Hematopoietic multipotent progenitor cell treated with erythropoietin and hydrocortisone succinate and interleukin-3 and kit ligand, for 4 days (in vitro differentiated cells): ENCODE measurements around the gene RABL6.
A peak's percentile ranks its signal among the peaks of the same experiment; 100 is the strongest.
"Not testable (repeated sequence)": the region's sequence is repeated elsewhere in the genome, so short reads cannot be mapped to it uniquely, and the experiment has no call there.

Experiments used
- DNase-seq: peaks from one replicate; pipeline ENCODE4 v3.0.0-alpha.2; 2015

The RABL6 gene

GRCh38 chr9:136807281-136808074 is at the start of gene RABL6:
Gene RABL6 (plus strand): TSS chr9:136807948. CDS start chr9:136808197, 249 bp downstream.
- DNase-seq = peak; percentile 90

GRCh38 chr9:136759001-136759400 is 48.7 kb upstream of the RABL6 start:
- no peak for DNase-seq

GRCh38 chr9:136759436-136760325 is 48.1 kb upstream of the RABL6 start:
- DNase-seq = no peak

GRCh38 chr9:136760424-136760823 is 47.3 kb upstream of the RABL6 start:
- DNase-seq = no peak

GRCh38 chr9:136760834-136761544 is 46.8 kb upstream of the RABL6 start:
- DNase-seq = peak; percentile 87

- no peak for DNase-seq
Measured at GRCh38 chr9:136761545-136761981, 46.2 kb upstream of the RABL6 start.

- DNase-seq = no peak
Measured at GRCh38 chr9:136762221-136762691, 45.5 kb upstream of the RABL6 start.

GRCh38 chr9:136762915-136763648 is 44.7 kb upstream of the RABL6 start:
- DNase-seq = peak; percentile 88

GRCh38 chr9:136763649-136764035 is 44.1 kb upstream of the RABL6 start:
- DNase-seq = no peak

- no peak for DNase-seq
Measured at GRCh38 chr9:136764301-136764891, 43.4 kb upstream of the RABL6 start, which contains the start of gene LCN15. Gene LCN15 (minus strand): TSS chr9:136764518. CDS start chr9:136764488, 30 bp downstream.

- no peak for DNase-seq
Measured at GRCh38 chr9:136765041-136765440, 42.7 kb upstream of the RABL6 start.

GRCh38 chr9:136765745-136766409 is 41.9 kb upstream of the RABL6 start:
- DNase-seq = not testable (repeated sequence)

- DNase-seq = peak; percentile 68
Measured at GRCh38 chr9:136766410-136767120, 41.2 kb upstream of the RABL6 start.

- peak; percentile 75 for DNase-seq
Measured at GRCh38 chr9:136769710-136770191, 38.0 kb upstream of the RABL6 start.

GRCh38 chr9:136771907-136772415 is 35.8 kb upstream of the RABL6 start:
- peak; percentile 54 for DNase-seq

GRCh38 chr9:136773386-136774044 is 34.2 kb upstream of the RABL6 start:
- DNase-seq = peak; percentile 83

- DNase-seq = no peak
Measured at GRCh38 chr9:136774416-136775045, 33.2 kb upstream of the RABL6 start.

GRCh38 chr9:136775191-136775590 is 32.6 kb upstream of the RABL6 start:
- no peak for DNase-seq

- no peak for DNase-seq
Measured at GRCh38 chr9:136776947-136777346, 30.8 kb upstream of the RABL6 start.
